ENCODE results near the gene SKI.

SKI gene

DNA sequence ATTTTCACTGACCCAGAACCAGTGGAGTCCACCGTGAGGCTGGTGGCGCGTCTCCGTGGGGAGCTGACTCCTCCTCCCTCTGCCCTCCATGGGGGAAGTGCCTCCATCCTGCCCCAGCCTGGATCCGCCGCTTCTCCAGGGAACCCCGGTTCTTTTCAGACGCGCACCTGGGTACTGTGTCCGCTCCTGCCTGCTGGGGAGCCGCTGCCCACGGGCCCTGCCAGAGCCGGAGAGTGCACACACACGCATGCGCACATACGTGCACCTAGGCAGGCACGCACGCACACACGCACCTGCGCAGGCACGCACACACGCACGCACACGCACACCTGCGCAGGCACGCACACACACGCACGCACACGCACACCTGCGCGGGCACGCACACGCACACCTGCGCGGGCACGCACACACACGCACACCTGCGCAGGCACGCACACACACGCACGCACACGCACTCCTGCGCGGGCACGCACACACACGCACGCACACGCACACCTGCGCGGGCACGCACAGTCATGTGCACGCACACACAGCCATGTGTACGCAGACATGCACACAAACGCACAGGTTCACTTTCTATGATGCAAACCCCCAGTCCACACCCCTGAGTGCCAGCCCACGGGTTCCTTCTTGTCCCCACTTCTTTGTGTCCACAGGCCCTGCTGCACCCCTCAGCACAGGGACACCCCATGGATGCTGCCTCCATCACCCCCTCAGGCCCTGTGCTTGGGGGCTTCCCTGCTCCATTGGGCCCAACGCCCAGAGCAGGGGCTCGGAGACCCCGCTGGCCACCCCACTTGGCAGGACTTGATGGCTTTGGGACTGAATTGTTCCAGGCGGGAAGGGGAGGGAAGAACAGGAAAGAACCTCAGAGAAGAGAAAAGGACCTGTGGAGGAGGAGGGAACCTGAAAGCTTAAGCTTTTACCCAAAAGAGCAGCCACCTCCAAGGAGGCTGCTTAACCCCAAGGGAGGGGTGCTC is 120.5 kb downstream of the SKI start:
- H3K4me3 ChIP-seq (ENCODE audit: low read depth, low read length) = no peak overlapping the region

DNA sequence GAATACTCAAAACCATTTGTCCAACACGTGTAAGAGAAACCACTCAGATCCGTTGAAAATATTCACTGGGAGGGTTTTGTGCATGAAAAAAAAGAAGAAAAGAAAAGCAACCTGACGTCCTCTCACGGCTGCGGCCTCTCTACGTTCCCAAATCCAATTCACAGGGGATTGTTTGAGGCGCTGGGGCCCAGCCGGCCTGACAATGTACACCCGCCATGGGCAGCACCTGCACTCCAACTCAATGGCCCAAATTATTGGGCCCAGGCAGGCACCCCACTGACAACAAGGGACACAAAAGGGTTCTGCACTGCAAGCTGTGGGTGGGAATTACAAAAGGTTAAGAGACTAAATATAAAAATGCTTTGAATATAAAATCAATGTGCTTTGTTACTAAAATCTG is 121.7 kb downstream of the SKI start:
- no peak overlapping the region for H3K4me3 ChIP-seq (ENCODE audit: low read depth, low read length)

DNA sequence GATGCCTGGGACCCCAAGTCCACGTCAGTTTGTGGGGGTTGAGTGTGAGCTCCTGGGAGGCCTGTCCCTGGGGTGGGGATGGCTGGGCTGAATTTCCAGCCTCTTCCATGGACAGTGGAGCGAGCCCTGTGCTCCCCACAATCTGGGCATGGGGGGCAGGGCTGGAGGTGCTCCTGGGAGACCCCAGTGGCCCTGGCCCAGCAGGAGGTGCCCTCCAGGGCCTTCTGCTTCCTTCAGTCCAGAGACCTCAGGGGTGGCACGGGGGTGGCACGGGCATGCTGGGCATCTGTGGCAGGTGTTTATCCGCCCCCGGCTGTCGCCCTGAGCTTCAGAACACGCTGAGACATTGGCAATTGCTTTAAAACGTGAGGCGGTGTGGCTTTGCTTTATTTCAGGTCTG is 122.4 kb downstream of the SKI start:
- H3K4me3 ChIP-seq (ENCODE audit: low read depth, low read length) = no peak overlapping the region

DNA sequence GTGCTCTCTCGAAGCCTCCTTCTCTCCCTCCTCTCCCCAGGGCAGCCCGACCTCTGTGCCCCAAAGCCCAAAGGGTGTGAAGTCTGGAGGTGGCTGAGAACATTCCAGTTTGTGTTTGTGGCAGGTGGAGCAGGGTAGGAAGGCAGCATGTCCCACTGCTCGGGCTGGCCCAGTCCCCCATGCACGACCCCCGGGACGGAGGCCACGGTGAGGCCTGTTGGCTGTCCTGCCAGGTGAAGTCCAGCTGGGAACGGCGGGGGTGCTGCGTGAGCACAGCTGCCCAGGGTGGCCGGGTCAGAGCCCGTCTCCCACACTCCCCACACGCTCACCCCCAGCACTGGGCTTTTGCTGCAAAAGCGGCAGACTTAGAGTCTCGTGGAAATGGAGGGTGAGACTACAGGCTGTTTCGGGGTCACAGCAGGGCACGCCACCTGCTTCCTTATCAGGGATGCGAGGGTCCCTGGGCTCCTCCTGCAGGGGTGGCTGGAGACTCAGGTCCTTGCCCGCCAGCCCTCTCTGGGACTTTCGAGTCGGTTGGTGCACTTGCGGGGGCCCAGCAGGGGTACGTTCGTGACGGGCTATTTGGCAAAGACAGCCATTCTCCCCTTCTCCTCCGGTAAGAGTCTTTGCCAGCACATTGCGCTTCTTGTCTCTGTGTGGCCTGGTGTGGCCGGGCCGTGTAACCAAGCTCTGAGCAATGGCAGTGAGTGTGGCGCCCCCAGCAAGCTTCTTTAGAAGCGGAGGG is 123.0 kb downstream of the SKI start:
- no peak overlapping the region for H3K4me3 ChIP-seq (ENCODE audit: low read depth, low read length)

DNA sequence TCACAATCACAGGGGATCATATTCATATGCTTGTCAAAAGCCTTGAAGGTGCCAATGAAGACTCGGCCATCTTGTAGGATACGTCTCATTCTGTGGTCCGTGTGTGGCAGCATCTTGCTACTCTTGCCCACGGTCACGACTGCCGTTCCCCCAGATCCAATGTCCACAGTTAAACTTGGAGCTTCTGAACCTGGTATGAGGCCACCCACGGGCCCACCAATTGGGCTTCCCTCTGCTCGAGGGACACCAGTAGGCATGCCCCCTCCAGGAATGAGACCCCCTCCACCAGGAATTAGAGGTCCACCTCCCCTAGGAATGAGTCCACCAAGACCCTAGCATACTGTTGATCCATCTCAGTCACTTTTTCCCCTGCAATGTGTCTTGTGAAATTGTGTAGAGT is 123.6 kb downstream of the SKI start:
- no peak overlapping the region for H3K4me3 ChIP-seq (ENCODE audit: low read depth, low read length)

DNA sequence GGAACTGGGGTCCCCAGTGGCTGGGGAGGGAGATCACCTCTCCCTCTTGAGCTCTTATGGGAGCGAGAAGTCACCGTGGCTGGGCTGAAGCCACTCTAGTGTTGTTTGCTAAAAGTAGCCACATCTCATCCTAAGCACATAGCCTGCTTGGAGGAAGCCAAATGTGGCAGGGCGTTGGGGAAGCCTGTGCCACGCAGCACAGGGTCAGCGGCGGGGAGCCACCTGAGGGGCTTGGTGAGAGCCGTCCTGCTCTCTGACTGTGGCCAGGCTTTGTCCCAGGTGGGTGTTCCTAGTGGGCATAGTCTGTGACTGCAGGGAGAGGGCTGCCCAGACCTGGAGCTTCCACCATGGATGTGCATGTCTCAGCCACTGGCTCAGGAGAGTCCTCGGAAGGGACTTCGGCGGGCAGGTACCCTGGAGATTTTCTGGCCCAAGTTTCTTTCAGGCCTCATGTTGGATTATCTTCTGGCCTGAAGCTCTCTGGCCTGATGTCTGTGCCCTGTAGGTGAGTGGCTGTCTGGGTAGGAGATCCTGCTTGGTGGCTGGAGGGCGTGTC is 124.3 kb downstream of the SKI start:
- no peak overlapping the region for H3K4me3 ChIP-seq (ENCODE audit: low read depth, low read length)

DNA sequence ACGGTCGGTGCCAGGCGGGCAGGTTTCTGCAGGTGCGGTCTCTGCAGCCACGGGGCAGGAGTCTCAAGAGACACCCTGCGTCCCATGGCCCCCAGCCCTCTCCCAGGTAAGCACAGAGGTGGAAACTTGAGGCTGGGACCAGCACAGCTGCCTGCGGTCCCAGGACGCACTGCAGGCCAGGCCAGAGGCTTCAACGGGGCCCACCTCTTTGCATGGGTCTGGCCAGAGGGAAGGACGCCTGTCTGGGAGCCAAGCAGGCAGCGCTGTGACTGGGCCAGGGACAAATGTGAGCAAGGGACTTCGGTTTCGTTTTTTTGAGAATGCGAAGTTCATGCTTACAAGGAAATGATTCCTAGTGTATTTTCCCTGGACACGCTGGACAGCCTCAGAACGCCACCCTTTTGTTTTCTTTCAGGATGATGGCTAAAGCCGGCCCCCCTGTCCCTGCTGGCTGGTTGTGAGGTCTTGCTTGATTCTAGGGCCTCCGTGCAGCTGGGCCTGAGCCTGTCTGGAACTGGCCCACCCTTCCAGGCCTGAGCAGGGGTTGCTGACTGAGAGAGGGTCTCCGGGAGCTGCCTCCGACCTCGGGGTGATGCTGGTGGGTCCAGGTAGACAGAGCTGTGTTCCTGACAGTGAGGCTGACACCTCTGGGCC is 124.9 kb downstream of the SKI start:
- H3K4me3 ChIP-seq (ENCODE audit: low read depth, low read length) = no peak overlapping the region

DNA sequence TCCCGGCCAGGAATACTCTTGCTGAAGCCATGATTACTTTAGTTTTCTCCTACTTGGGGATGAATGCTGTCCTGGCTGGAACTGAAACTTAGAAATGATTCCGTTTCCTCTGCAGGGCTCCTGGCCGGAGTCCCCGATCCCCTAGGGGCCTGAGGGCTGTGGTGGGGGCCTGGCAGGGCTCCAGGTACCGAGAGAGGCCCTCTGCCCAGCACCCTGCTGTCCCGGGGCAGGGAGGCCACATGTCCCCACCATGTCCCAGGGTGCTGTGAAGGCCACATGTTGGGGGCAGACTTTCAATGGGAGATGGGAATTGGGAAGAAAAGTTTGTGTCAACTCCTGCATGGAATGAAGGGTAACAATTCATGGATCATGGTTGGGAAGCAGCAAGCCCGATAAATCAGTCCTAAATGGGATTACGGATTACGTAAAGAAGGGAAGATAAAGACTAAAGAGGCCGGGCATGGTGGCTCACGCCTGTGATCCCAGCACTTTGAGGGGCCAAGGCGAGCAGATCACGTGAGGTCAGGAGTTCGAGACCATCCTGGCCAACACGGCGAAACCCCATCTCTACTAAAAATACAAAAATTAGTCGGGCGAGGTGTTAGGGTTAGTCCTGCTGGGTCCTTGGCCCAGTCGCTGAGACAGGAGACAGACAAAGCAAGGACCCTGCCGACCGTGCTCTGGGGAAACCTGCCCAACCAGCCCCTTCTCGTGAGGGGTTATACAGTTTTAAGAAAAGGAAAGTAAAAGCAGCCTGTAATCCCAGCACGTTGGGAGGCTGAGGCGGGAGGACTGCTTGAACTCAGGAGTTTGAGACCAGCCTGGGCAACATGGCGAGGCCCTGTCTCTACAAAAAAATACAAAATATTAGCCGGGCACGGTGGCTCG is 125.7 kb downstream of the SKI start:
- H3K4me3 ChIP-seq (ENCODE audit: low read depth, low read length) = no peak overlapping the region

DNA sequence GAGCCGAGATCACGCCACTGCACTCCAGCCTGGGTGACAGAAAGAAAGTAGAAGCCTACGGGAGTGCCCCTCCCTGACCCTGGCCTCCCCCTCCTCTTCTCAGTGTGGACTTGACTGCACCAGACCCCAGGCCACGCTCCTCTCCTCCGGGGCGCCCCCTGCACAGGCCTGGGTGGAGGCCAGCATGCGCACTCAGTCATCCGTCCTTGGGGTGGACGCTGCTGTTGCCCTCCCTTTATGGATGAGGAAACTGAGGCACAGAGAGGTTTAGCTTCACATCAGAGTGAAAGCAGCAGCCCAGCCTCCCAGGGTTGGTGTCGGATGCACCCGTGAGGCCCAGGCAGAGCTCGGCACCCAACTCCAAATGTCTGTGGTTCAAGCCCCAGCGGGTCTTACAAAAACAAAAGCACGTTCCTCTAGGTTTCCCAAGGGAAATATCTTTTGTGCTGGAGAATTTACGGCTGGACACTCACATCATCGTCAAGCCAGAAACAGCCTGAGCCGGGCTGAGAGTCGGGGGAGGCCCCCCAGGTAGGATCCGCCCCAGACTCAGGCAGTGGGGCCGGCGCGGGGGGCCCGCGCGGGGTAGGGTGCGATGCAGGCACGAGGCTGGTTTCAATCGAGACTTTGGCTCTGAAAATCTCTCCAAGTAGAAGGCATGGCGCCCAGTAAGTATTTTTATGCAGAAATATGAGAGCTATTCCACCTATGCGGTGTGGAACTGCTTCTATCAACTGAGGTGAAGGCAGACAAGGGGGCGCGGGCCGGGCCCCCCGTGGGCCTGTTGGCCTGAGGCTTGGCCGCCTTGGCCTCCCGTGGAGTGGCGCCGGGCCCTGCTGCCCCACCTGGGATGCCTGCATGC is 126.6 kb downstream of the SKI start:
- H3K4me3 ChIP-seq (ENCODE audit: low read depth, low read length) = no peak overlapping the region

DNA sequence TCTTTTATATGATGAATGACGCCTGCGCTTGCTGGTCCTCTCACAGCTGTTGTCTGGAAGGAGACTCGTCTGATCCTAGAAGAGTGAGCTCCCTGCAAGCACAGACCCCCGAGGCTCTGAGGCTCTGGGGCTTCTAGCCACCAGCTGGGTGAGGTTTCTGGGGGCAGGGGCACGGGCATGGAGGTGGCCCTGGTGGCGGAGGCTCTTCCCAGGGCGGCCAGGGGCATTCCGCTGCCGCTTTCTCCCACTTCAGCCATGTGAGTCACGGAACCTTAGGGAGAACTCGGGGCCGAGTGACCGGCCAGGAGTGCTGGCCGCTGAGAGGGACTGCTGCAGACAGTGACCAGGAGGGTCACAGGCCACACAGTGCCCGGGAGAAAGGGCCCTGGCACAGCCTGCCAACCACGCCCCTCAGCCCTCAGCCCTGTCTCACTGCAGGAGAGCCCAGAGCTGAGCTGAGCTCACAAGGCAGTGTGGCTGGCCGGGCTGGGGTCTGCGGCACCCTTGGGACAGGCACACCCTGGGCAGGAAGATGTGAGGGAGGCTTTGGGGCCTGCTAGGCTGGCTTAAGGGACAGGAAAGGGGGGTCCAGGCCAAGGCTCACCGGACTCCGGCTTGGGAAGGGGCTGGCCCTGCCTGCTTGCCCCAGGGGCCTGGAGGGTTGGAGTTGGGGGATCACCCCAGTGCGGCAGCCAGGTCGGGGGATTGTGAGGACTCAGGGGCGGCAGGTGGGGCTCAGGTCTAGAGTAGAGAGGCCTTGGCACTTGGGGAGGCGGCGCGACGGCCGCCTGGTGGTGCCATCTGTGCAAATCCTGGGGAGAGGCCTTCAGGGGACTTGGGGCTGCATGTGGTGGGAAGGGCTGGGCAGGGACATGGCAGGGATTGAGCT is 127.5 kb downstream of the SKI start:
- no peak overlapping the region for H3K4me3 ChIP-seq (ENCODE audit: low read depth, low read length)

DNA sequence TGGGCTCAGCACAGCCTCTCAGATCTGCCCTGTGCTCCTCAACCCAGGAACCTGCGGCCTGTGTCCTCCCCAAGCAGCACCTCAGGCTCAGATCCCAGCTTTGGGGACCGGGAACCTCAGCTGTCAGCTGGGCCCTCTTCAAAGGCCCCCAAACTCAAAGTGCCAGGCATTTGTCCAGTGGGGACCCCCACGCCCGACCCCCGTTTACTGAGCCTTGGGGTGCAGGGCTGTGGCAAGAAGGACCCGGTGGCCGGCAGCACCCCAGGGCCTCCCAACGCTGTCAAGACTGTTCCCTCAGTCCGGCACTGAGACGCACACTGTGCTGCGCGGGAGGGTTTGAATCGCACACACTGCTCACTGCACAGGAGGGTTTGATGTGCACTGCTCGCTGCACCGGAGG is 128.3 kb downstream of the SKI start:
- no peak overlapping the region for H3K4me3 ChIP-seq (ENCODE audit: low read depth, low read length)

DNA sequence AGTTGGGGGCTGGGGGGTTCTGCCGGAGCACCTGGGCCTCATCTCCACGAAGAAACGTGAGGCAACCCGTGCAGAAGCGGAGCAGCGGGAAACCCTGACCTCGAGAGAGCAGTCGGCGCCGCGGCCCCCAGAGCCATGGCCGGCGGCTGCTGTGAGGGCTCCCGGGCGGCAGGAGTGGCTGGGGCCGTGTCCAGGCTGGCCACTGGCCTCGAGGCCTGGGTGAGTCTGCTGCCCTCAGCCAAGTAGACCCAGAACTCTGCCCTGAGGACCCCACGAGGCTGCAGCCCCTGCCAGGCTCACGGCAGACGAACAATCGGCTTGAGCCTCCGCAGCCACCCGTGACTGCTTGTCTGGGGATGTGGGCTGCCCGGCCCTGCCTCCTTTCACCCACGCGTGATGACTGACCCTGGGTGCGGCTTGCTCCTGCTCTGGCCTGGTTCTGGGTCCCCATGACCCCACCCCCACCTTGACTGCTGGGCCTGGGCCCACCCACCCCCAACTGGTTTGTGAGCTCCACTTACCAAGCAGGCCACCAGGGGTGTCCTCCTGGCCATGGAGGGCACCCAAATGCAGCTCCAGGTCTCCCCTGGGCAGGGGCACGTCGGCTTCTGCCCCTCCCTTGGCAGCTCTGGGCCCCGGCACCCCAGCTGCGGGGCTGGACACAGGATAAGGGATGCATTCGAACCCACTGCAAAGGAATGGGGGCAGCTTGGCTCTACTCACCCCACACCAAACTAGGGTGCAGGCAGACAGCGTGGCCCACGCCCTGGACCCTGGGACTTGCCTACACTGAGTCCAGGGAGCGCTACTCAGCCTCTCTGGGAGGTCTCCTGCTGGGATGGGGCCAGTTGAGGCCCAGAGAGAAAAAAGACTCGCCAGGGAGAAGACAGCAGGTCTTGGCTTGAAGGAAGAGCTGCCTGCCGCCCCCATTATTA is 129.1 kb downstream of the SKI start:
- no peak overlapping the region for H3K4me3 ChIP-seq (ENCODE audit: low read depth, low read length)

DNA sequence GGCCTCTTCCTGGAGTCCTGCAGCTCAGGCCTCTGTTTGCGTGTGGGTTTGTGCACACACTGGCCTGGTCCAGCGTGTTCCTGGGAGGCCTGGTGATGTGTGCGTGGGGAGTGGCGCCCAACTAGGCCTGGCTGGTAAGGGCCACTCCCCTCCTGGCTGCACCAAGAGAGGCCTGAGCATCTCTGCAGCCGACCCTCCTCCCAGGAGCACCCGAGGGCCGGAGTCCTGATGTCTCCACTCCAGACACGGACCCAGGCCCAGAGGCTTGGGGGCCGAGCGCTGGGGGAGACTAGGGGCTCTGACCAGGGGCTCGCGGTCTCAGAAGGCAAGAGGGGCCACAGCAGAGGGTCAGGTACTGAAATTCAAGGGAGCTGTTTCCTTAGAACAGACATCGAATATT is 130.0 kb downstream of the SKI start:
- H3K4me3 ChIP-seq (ENCODE audit: low read depth, low read length) = no peak overlapping the region

DNA sequence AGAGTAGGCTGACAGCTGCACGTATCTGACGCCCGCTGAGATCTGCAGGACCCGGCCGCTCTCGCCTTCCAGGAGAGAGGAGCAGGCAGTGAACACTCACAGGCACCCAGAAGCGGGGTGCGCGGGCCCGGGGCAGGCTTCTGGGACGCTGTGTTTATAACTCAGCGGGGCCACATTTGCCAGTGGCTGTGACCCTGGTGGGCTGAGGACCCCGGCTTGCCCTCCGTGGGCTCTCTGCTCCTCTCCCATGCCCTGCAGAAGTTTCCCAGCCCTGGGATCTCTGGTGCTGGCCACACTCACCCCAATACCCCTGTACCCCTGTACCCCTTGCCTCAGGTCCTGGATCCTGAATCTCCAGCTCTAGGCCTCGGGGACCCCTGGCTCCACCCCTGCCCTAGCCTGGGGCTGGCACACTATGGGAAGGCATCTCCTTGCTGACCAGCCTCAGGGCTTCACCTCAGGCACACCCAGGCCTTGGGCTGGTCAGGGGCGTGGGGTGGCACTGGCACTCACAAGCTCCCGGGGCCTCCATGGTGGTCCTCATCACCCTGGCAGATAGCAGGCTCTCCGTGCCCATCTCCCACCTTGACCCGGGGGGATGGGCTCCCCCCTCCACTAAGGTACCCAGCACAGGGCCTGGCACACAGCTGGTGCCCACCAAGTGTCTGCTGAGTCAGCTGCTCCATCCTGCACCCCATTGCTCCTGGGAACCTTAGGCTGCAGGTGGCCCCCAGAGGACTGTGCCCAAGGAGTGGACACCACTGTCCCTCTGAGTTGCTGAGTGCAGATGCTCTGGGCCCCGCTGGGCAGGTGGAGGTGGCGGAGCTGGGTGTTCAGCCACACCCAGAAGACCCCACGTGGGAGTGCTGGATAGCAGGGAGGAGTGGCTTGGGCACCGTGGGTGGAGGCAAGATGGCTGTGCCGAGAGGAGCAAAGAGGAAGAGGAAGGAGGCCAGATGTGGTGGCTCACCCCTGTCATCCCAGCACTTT is 130.8 kb downstream of the SKI start:
- H3K4me3 ChIP-seq (ENCODE audit: low read depth, low read length) = no peak overlapping the region
